A549 (cell line): ENCODE data around the gene COASY. TPM values are rescaled to one million over a fixed set of nuclear protein-coding genes. Genes with fewer than 3 reads are reported as not detected.
A peak's percentile ranks its signal among the peaks of the same experiment; 100 is the strongest.

Experiments used
- ATAC-seq, 2 experiments: fragments of 200-7000 bp in 1 of 2; fragments of >200 bp in 1 of 2; cut with Nextera tagmentation in 1 of 2; cut with Tn5 transposase in 1 of 2; 3 replicates each; pipeline versions ENCODE4 v1.8.0 to v1.9.1; 2018 to 2020; ENCODE audit warnings: mild to moderate bottlenecking in 1 of 2, moderate library complexity in 1 of 2
- CTCF ChIA-PET: fragments of 300-600 bp; sonication (Branson Sonifier 250); formaldehyde crosslinking; extraction: SDS; loops from one replicate; lab custom pipeline; 2021; ENCODE audit warnings: antibody characterized with exemption, inconsistent platforms; lab: Yijun Ruan, JAX
- POLR2A ChIA-PET: fragments of 350-600 bp; formaldehyde crosslinking; extraction: SDS; loops from one replicate; lab custom pipeline; 2021; ENCODE audit warnings: antibody characterized with exemption, inconsistent platforms; lab: Yijun Ruan, JAX
- DNase-seq, 2 experiments: peaks; one replicate each; pipeline versions ENCODE4 v3.0.0 to v3.0.0-alpha.2; 2011 to 2016; ENCODE audit warnings: low read depth in 1 of 2, low spot score in 1 of 2
- FAIRE-seq: peaks from 2 replicates; lab custom pipeline; 2011; peaks lifted over from hg19 to GRCh38; lab: Jason Lieb, UNC
- H3K27ac ChIP-seq, 2 experiments: fragments of >200 bp; sonication (Bioruptor Twin); formaldehyde crosslinking; 3 replicates each; pipeline ENCODE4 v1.5.1; 2016 to 2017
- H3K4me1 ChIP-seq: fragments of >200 bp; sonication (Bioruptor Twin); formaldehyde crosslinking; 3 replicates; pipeline ENCODE4 v1.6.1; 2016
- H3K4me2 ChIP-seq: fragments of >200 bp; sonication (Bioruptor Twin); formaldehyde crosslinking; 3 replicates; pipeline ENCODE4 v1.6.1; 2016
- H3K4me3 ChIP-seq: fragments of >200 bp; sonication (Bioruptor Twin); formaldehyde crosslinking; 3 replicates; pipeline ENCODE4 v1.5.1; 2016
- H3K9me3 ChIP-seq: fragments of >200 bp; sonication (Bioruptor Twin); formaldehyde crosslinking; 3 replicates; pipeline ENCODE4 v1.6.1; 2016
- ATOH8 ChIP-seq: fragments of 250-450 bp; sonication (Bioruptor Pico); IDR thresholded peaks from 2 replicates; pipeline ENCODE4 v1.5.0; 2020; ENCODE audit warnings: low read depth, mild to moderate bottlenecking, moderate library complexity
- ELK1 ChIP-seq: fragments of 150-350 bp; IDR thresholded peaks from 2 replicates; pipeline ENCODE4 v1.6.1; 2014; ENCODE audit warnings: low read depth, mild to moderate bottlenecking, low read length
- EP300 ChIP-seq, 2 experiments: fragments of >200 bp; sonication (Bioruptor Twin); formaldehyde crosslinking; IDR thresholded peaks; 2 replicates in 1 of 2; 3 replicates in 1 of 2; pipeline ENCODE4 v1.6.1; 2016 to 2017
- FOSL2 ChIP-seq, 2 experiments: fragments of 450-650 bp in 1 of 2; fragments of >200 bp in 1 of 2; sonication (Bioruptor Twin) in 1 of 2; formaldehyde crosslinking; IDR thresholded peaks; 2 replicates each; pipeline versions ENCODE4 v1.5.0 to v1.6.1; 2016 to 2020; ENCODE audit warnings: mild to moderate bottlenecking in 1 of 2, moderate library complexity in 1 of 2
- FOXS1 ChIP-seq: fragments of 250-450 bp; sonication (Bioruptor Pico); IDR thresholded peaks from 2 replicates; pipeline ENCODE4 v1.5.0; 2020; ENCODE audit warnings: mild to moderate bottlenecking, moderate library complexity
- GATA3 ChIP-seq: IDR thresholded peaks from 2 replicates; pipeline ENCODE4 v1.6.1; 2012; ENCODE audit warnings: borderline replicate concordance
- HDAC2 ChIP-seq: fragments of 200-600 bp; sonication (generic); IDR thresholded peaks from 2 replicates; pipeline ENCODE4 v1.6.1; 2016
- HES2 ChIP-seq: fragments of >200 bp; sonication (Bioruptor Twin); formaldehyde crosslinking; IDR thresholded peaks from 2 replicates; pipeline ENCODE4 v1.6.1; 2016
- HOXB13 ChIP-seq: fragments of 250-450 bp; sonication (Bioruptor Pico); IDR thresholded peaks from 2 replicates; pipeline ENCODE4 v1.5.0; 2020; ENCODE audit warnings: low read depth, mild to moderate bottlenecking, moderate library complexity
- JUN ChIP-seq, 2 experiments: fragments of >200 bp; sonication (Bioruptor Twin); formaldehyde crosslinking; IDR thresholded peaks; 2 replicates in 1 of 2; 3 replicates in 1 of 2; pipeline ENCODE4 v1.6.1; 2016 to 2017
- MAX ChIP-seq: IDR thresholded peaks from 2 replicates; pipeline ENCODE4 v1.6.1; 2012
- NFE2L2 ChIP-seq: fragments of 150-350 bp; conservative IDR thresholded peaks from 2 replicates; pipeline ENCODE4 v1.6.1; 2014; ENCODE audit warnings: low read length
- PHF8 ChIP-seq: fragments of 200-600 bp; sonication (generic); IDR thresholded peaks from 2 replicates; pipeline ENCODE4 v1.6.1; 2016; ENCODE audit warnings: low read depth, mild to moderate bottlenecking, antibody characterized with exemption, moderate library complexity, borderline replicate concordance
- RARB ChIP-seq: fragments of 250-450 bp; sonication (Bioruptor Pico); IDR thresholded peaks from 2 replicates; pipeline ENCODE4 v1.8.0; 2021; ENCODE audit warnings: mild to moderate bottlenecking, moderate library complexity
- SREBF2 ChIP-seq: fragments of 450-650 bp; IDR thresholded peaks from 2 replicates; pipeline ENCODE4 v1.6.1; 2014; ENCODE audit warnings: mild to moderate bottlenecking, moderate library complexity
- USF2 ChIP-seq: fragments of 450-650 bp; IDR thresholded peaks from 2 replicates; pipeline ENCODE4 v1.6.1; 2014; ENCODE audit warnings: antibody characterized with exemption
- ZC3H11A ChIP-seq: fragments of 450-650 bp; IDR thresholded peaks from 2 replicates; pipeline ENCODE4 v1.6.1; 2014; ENCODE audit warnings: antibody characterized with exemption, mild to moderate bottlenecking
- WGBS: methylation state at CpG from one replicate; pipeline ENCODE4 v1.1.6; 2017; ENCODE audit errors: missing lambda C conversion rate; 5-methylcytosine and 5-hydroxymethylcytosine counted together
- polyA plus RNA-seq, 4 experiments: library from polyadenylated mRNA; depleted of rRNA in 3 of 4; stranded (reverse); fragments of >200 nt; fragmentation: RNase III in 1 of 4; extraction: RNeasy Plus Mini Kit Qiagen cat#74134 plus additional on column Dnase treatment in 1 of 4; gene quantifications; 2 replicates in 3 of 4; 3 replicates in 1 of 4; pipeline ENCODE4 v1.2.3, GENCODE V29; 2011 to 2017

The COASY gene
- polyA plus RNA-seq, 2 of the 4 experiments (the other 2 are of a cell fraction) = 65.4 to 112 TPM

- H3K9me3 ChIP-seq = no peaks in the 10 kb centered on the region
- FAIRE-seq = no peak
- TF ChIP-seq PHF8 (no peak), HDAC2 (no peak), JUN (IDR thresholded peaks at IDR 0.05) (no peak), HOXB13 (no peak), ATOH8 (CRISPR knock-in tag) (no peak), RARB (CRISPR knock-in tag) (no peak), HES2 (no peak), ZC3H11A (no peak), FOXS1 (no peak), MAX (no peak; the same call in 1 of the 2 replicates), EP300 (IDR thresholded peaks at IDR 0.05) (no peak), GATA3 (no peak), NFE2L2 (no peak), FOSL2 (IDR thresholded peaks at IDR 0.05) (no peak), FOSL2 (CRISPR knock-in tag; IDR thresholded peaks at IDR 0.05) (no peak), ELK1 (no peak)
- TF ChIP-seq, all 56 proteins: peak for 0
- Histone ChIP-seq H3K4me2 (peak overlapping the region; percentile 83), H3K27ac (peak overlapping the region; percentile 95 to 98), H3K4me1 (peaks cover 63% of the 10 kb centered on the region), H3K4me3 (no peak overlapping the region)
- WGBS = 79% methylated on average over 8 of the region's 8 CpGs
- ATAC-seq = no peak
- ChIA-PET POLR2A (interaction anchor here (0.9 to 4.5 kb wide), 4 partner anchors 9 to 98 kb away, joined by 3 to 66 read pairs (median 8); partner anchors contain the start of genes CAVIN1, RETREG3 and TUBG1), CTCF (interaction anchor here (0.6 to 17.8 kb wide), 18 partner anchors 6 to 497 kb away, joined by 3 to 364 read pairs (median 10); partner anchors contain the start of genes CAVIN1, NAGLU and STAT3)
- no peak for DNase-seq
These were observed 40.9 kb upstream of the COASY start for GRCh38 chr17:42521036-42521435.

- H3K9me3 ChIP-seq = no peaks in the 10 kb centered on the region
- DNase-seq (no peak), FAIRE-seq (no peak)
- WGBS = 96% methylated on average over 11 of the region's 11 CpGs
- H3K4me2 ChIP-seq = peak overlapping the region; percentile 83
- H3K27ac ChIP-seq = peak overlapping the region; percentile 95 to 98
- TF ChIP-seq EP300 (IDR thresholded peaks at IDR 0.05) (no peak), SREBF2 (no peak), USF2 (no peak)
- TF ChIP-seq, all 56 proteins: peak for 0
- ATAC-seq = no peak
- ChIA-PET CTCF (interaction anchor here (0.9 to 17.8 kb wide), 13 partner anchors 6 to 199 kb away, joined by 3 to 231 read pairs (median 11); partner anchors contain the start of genes CAVIN1 and NAGLU), POLR2A (interaction anchor here (2.5 to 4.5 kb wide), 2 partner anchors 93 to 99 kb away, joined by 7 to 66 read pairs; partner anchors contain the start of gene CAVIN1)
- no peak overlapping the region for H3K4me3 ChIP-seq
- H3K4me1 ChIP-seq = peaks cover 68% of the 10 kb centered on the region
These were observed 40.2 kb upstream of the COASY start for GRCh38 chr17:42521666-42522262.

- peaks cover 69% of the 10 kb centered on the region for H3K4me1 ChIP-seq
- ChIA-PET CTCF (interaction anchor here (0.8 to 17.8 kb wide), 9 partner anchors 6 to 200 kb away, joined by 3 to 231 read pairs (median 4); partner anchors contain the start of genes CAVIN1 and NAGLU), POLR2A (no interaction called here)
- FAIRE-seq = no peak
- WGBS = 80% methylated on average over 9 of the region's 9 CpGs
- H3K9me3 ChIP-seq = no peaks in the 10 kb centered on the region
- no peak for ATAC-seq
- no peak for DNase-seq
- TF ChIP-seq USF2 (no peak), HES2 (no peak), ATOH8 (CRISPR knock-in tag) (no peak)
- H3K4me3 ChIP-seq = no peak overlapping the region
- H3K27ac ChIP-seq = peak overlapping the region; percentile 95 to 98
- H3K4me2 ChIP-seq = no peak overlapping the region; the same call in 2 of the 3 replicates
These were observed 39.6 kb upstream of the COASY start for GRCh38 chr17:42522263-42522790.
